ENCODE data around the gene DMD. TPM values are rescaled to one million over a fixed set of nuclear protein-coding genes. Genes with fewer than 3 reads are reported as not detected.
A peak's percentile ranks its signal among the peaks of the same experiment; 100 is the strongest.
"Not testable (repeated sequence)": the region's sequence is repeated elsewhere in the genome, so short reads cannot be mapped to it uniquely, and the experiment has no call there.

The DMD gene
- total and polyA plus RNA-seq, 4 donors: 3.9 to 73.8 (median 11.2) TPM

- H3K27me3 ChIP-seq (ENCODE audit: control insufficient read depth in 3 of 3, insufficient read depth in 3 of 3, low read length in 2 of 3): peaks cover 0 to 4% (median 0%) of the 10 kb centered on the region in 3 donors
- 70 to 84% methylated on average over 3 of the region's 3 CpGs for WGBS, 2 donors
- H3K36me3 ChIP-seq (ENCODE audit: control insufficient read depth in 4 of 4, insufficient read depth in 4 of 4, low read length in 4 of 4): no peaks in the 10 kb centered on the region
- H3K4me3 ChIP-seq: no peak overlapping the region
- ATAC-seq (ENCODE audit: insufficient read depth, low FRiP score): no peak
- DNase-seq: no peak
- TF ChIP-seq CTCF (IDR thresholded peaks at IDR 0.05; ENCODE audit: control extremely low read depth, extremely low read depth): no peak
- H3K9me3 ChIP-seq (ENCODE audit: control insufficient read depth in 4 of 4, insufficient read depth in 3 of 4, low read length in 3 of 4): no peaks in the 10 kb centered on the region
- H3K27ac ChIP-seq (ENCODE audit: low read depth in 1 of 2, low read length in 1 of 2): no peak overlapping the region
- H3K9ac ChIP-seq (ENCODE audit: insufficient read depth in 1 of 2, low read length in 2 of 2): no peak overlapping the region
- H3K4me1 ChIP-seq (ENCODE audit: control insufficient read depth in 5 of 5, insufficient read depth in 5 of 5, low read length in 5 of 5): no peaks in the 10 kb centered on the region
These were observed 1723.4 kb downstream of the DMD start for GRCh38 chrX:31487951-31488350.

- no peak overlapping the region for H3K27ac ChIP-seq (ENCODE audit: low read depth in 1 of 2, low read length in 1 of 2)
- H3K36me3 ChIP-seq (ENCODE audit: control insufficient read depth in 4 of 4, insufficient read depth in 4 of 4, low read length in 4 of 4): no peaks in the 10 kb centered on the region
- H3K27me3 ChIP-seq (ENCODE audit: control insufficient read depth in 3 of 3, insufficient read depth in 3 of 3, low read length in 2 of 3): peaks cover 0 to 4% (median 2%) of the 10 kb centered on the region in 3 donors
- H3K9ac ChIP-seq (ENCODE audit: insufficient read depth in 1 of 2, low read length in 2 of 2): no peak overlapping the region
- DNase-seq (peak in 2 of 3 donors; percentile 16 to 42), ATAC-seq (ENCODE audit: insufficient read depth, low FRiP score) (no peak)
- TF ChIP-seq CTCF (IDR thresholded peaks at IDR 0.05; ENCODE audit: control extremely low read depth, extremely low read depth): no peak
- H3K4me1 ChIP-seq (ENCODE audit: control insufficient read depth in 5 of 5, insufficient read depth in 5 of 5, low read length in 5 of 5): no peaks in the 10 kb centered on the region
- no peaks in the 10 kb centered on the region for H3K9me3 ChIP-seq (ENCODE audit: control insufficient read depth in 4 of 4, insufficient read depth in 3 of 4, low read length in 3 of 4)
- WGBS, 2 donors: 79 to 80% methylated on average over 5 of the region's 5 CpGs
- no peak overlapping the region for H3K4me3 ChIP-seq
These were observed 1728.0 kb downstream of the DMD start for GRCh38 chrX:31483336-31483735.

GRCh38 chrX:31480696-31481095 is 1730.7 kb downstream of the DMD start:
- Histone ChIP-seq H3K4me3 (no peak overlapping the region), H3K27ac (ENCODE audit: low read depth in 1 of 2, low read length in 1 of 2) (no peak overlapping the region), H3K36me3 (ENCODE audit: control insufficient read depth in 4 of 4, insufficient read depth in 4 of 4, low read length in 4 of 4) (no peaks in the 10 kb centered on the region), H3K9ac (ENCODE audit: insufficient read depth in 1 of 2, low read length in 2 of 2) (no peak overlapping the region), H3K27me3 (ENCODE audit: control insufficient read depth in 3 of 3, insufficient read depth in 3 of 3, low read length in 2 of 3) (peaks cover 0 to 2% (median 0%) of the 10 kb centered on the region in 3 donors), H3K4me1 (ENCODE audit: control insufficient read depth in 5 of 5, insufficient read depth in 5 of 5, low read length in 5 of 5) (no peaks in the 10 kb centered on the region), H3K9me3 (ENCODE audit: control insufficient read depth in 4 of 4, insufficient read depth in 3 of 4, low read length in 3 of 4) (no peaks in the 10 kb centered on the region)
- DNase-seq (no peak), ATAC-seq (ENCODE audit: insufficient read depth, low FRiP score) (no peak)
- 81 to 95% methylated on average over 4 of the region's 4 CpGs for WGBS, 2 donors
- no peak for TF ChIP-seq CTCF (IDR thresholded peaks at IDR 0.05; ENCODE audit: control extremely low read depth, extremely low read depth)

- Histone ChIP-seq H3K27me3 (ENCODE audit: control insufficient read depth in 3 of 3, insufficient read depth in 3 of 3, low read length in 2 of 3) (peaks cover 0 to 3% (median 0%) of the 10 kb centered on the region in 3 donors), H3K4me1 (ENCODE audit: control insufficient read depth in 5 of 5, insufficient read depth in 5 of 5, low read length in 5 of 5) (no peaks in the 10 kb centered on the region), H3K4me3 (no peak overlapping the region), H3K9me3 (ENCODE audit: control insufficient read depth in 4 of 4, insufficient read depth in 3 of 4, low read length in 3 of 4) (no peaks in the 10 kb centered on the region), H3K9ac (ENCODE audit: insufficient read depth in 1 of 2, low read length in 2 of 2) (no peak overlapping the region), H3K27ac (ENCODE audit: low read depth in 1 of 2, low read length in 1 of 2) (no peak overlapping the region), H3K36me3 (ENCODE audit: control insufficient read depth in 4 of 4, insufficient read depth in 4 of 4, low read length in 4 of 4) (no peaks in the 10 kb centered on the region)
- ATAC-seq (ENCODE audit: insufficient read depth, low FRiP score) (no peak), DNase-seq (no peak)
- TF ChIP-seq CTCF (IDR thresholded peaks at IDR 0.05; ENCODE audit: control extremely low read depth, extremely low read depth): no peak
- WGBS, 2 donors: 88 to 97% methylated on average over 4 to 11 of the region's 11 CpGs
These were observed 1740.1 kb downstream of the DMD start for GRCh38 chrX:31471229-31471628.

- WGBS, 2 donors: 67 to 91% methylated on average over 7 of the region's 7 CpGs
- DNase-seq; H3K4me3 ChIP-seq; H3K36me3 ChIP-seq (ENCODE audit: control insufficient read depth in 4 of 4, insufficient read depth in 4 of 4, low read length in 4 of 4); ATAC-seq (ENCODE audit: insufficient read depth, low FRiP score); H3K27ac ChIP-seq (ENCODE audit: low read depth in 1 of 2, low read length in 1 of 2); H3K9ac ChIP-seq (ENCODE audit: insufficient read depth in 1 of 2, low read length in 2 of 2); H3K27me3 ChIP-seq (ENCODE audit: control insufficient read depth in 3 of 3, insufficient read depth in 3 of 3, low read length in 2 of 3); H3K9me3 ChIP-seq (ENCODE audit: control insufficient read depth in 4 of 4, insufficient read depth in 3 of 4, low read length in 3 of 4); H3K4me1 ChIP-seq (ENCODE audit: control insufficient read depth in 5 of 5, insufficient read depth in 5 of 5, low read length in 5 of 5): not testable (repeated sequence)
These were observed 1740.6 kb downstream of the DMD start for GRCh38 chrX:31470753-31471152.

Data from lung (tissue), 12 donors.